SK-N-MC (cell line): ENCODE measurements around the gene MGA.

ENCODE experiments used
- EZH2 ChIP-seq: fragments of 200-600 bp; sonication (generic); IDR thresholded peaks from one replicate; pipeline ENCODE4 v1.6.1; 2017; ENCODE audit warnings: antibody characterized with exemption
- FOXP2 ChIP-seq: optimal IDR thresholded peaks from 2 replicates; pipeline ENCODE3; 2011; ENCODE audit warnings: mild to moderate bottlenecking, moderate library complexity; ENCODE audit not compliant: insufficient read depth; ENCODE audit errors: extremely low read length, control extremely low read depth
- POLR2AphosphoS5 ChIP-seq: IDR thresholded peaks from 2 replicates; pipeline ENCODE4 v1.6.1; 2012; ENCODE audit warnings: mild to moderate bottlenecking, low read depth, low read length, borderline replicate concordance

DNA sequence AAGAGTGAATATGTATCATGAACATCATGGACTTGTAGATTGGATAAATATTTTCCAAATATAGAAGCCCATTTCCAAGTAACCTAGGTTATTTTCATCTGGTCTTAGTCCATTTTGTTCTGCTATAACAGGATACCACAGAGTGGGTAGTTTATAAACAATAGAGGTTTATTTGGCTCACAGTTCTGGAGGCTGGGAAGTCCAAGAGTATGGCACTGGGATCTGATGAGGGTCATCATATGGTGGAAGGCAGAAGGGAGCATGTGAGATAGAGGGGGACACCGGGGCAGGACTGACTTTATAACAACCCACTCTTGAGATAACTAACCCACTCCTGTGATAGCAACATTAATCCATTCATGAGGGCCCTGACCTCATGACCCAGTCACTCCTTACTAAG lies 9.4 kb upstream of the MGA start:
- TF ChIP-seq EZH2, result no peak
- TF ChIP-seq POLR2AphosphoS5, result no peak
- TF ChIP-seq FOXP2, result no peak
